Measurements from ENCODE around the gene USP5.

USP5 gene

GRCh38 chr12:6915789-6916285, 63.9 kb downstream of the USP5 start:
- TF ChIP-seq USF1 (IDR thresholded peaks at IDR 0.05) (no peak), TEAD4 (IDR thresholded peaks at IDR 0.05) (no peak), YY1 (IDR thresholded peaks at IDR 0.05; ENCODE audit: low read depth) (no peak), NFIC (IDR thresholded peaks at IDR 0.05) (no peak), EP300 (IDR thresholded peaks at IDR 0.05; ENCODE audit: borderline replicate concordance) (no peak), EGR1 (IDR thresholded peaks at IDR 0.05) (no peak), ZBTB7A (IDR thresholded peaks at IDR 0.05; ENCODE audit: low read depth) (no peak), RAD21 (IDR thresholded peaks at IDR 0.05; ENCODE audit: low read depth) (no peak), FOXM1 (IDR thresholded peaks at IDR 0.05; ENCODE audit: borderline replicate concordance, low read depth) (no peak), CEBPB (IDR thresholded peaks at IDR 0.05) (no peak), TAF1 (IDR thresholded peaks at IDR 0.05; ENCODE audit: low read depth) (no peak), REST (IDR thresholded peaks at IDR 0.05; ENCODE audit: low read depth) (no peak)

All from Ishikawa (cell line).